ENCODE data around the gene ODF2L.

ODF2L gene

DNA sequence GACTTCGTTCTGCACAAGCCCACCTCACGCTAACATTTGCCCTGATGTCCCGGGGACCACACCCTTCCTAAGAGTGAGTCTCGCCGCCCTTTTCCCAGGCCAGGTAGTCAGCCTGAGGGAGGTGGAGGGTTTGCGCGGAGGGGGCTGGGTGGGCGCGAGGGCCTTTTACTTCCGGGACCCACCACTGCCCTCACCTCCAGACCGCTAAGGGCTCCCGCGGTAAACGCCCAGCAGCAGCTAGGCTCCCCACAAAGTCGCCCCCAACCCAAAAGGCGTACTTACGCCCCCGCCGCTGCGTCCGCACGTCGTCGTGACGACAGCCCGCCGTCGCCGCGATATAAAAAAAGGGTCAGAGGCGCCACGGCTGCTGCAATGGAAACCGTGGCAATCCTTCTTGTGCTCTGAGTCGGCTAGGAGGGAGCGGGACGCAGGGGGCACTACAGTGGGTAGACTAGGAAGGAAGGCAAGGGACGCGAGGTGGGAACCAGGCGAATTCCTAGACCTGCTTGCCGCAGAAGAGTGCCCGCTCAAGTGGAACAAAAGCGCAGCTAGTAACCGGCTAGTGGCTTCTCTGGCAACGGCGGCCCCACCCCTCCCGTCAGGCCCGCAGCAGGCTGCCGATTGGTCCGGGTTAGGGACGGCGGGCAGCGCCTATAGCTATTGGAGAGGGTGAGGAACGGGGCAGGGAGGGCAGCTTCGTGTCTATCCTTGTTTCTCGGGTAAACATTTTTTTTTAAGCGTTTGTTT lies at the start of gene ODF2L:
Gene ODF2L, minus strand, starts transcription at position 573 of the 747 bp plus-strand sequence. CDS start 9,296 bp downstream, outside the sequence.
- DNase-seq (ENCODE audit: low read depth) = peak; percentile 90

- DNase-seq (ENCODE audit: low read depth) = no peak
Observed at GRCh38 chr1:86445919-86446318, 49.8 kb upstream of the ODF2L start.

- DNase-seq (ENCODE audit: low read depth) = no peak
Observed at GRCh38 chr1:86441997-86442396, 45.9 kb upstream of the ODF2L start.

DNA sequence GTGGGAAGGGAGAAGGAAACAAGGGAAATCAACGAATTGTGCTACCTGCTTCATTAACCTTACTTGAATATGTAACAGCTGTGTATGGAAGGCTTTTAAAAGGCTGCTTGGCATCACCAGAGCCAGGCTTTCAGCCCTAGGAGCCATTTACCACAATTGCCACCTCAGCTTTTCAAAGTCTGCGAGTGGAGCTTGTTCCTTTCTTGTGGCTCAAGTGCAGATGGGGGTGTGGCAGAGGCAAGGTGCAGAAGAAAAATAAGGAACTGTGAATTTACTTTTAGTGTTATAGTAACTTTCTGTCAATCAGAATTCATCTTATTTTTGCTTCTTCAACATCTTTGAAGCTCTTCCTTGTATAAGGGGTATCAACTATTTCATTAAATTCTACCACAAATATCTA lies 45.5 kb upstream of the ODF2L start:
- DNase-seq (ENCODE audit: low read depth) = no peak

DNA sequence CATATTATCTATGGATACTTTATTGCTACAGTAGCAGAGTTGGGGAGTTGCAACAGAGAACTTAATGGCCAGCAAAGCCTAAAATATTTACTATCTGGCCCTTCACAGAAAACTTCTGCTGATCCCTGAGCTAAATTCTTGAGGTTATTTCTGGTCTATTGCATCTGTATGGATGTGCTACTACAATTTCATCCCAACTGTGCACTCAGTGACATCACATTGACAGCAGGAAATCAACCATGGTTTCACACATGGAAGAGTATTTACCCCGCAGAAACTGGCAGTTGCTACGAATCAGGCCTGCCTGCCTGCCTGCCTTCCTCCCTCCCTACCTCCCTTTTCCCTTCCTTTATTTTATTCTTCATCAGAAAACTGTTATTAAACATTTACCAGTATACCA lies 39.9 kb upstream of the ODF2L start:
- DNase-seq (ENCODE audit: low read depth) = peak; percentile 10

DNA sequence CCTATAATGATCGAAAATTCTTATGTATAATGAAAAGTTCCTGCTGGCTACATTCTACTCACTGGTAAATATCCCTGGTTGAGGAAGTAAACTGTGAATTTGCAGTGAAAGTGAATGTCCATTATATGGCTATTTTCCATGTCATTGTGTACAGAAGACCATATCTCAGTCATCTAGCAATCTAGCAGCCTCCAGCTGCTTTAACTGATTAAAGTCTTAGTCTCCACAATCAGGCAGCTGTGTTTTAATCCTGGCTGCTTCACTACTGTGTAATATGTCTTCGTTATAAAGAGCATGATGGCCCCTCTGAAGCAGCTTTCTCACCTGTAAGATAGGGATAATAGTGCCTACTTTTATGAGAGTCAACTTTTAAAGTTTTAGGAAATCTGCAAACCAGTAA lies 39.2 kb upstream of the ODF2L start:
- DNase-seq (ENCODE audit: low read depth) = no peak

- DNase-seq (ENCODE audit: low read depth) = no peak
Observed at GRCh38 chr1:86434059-86434458, 37.9 kb upstream of the ODF2L start.

DNA sequence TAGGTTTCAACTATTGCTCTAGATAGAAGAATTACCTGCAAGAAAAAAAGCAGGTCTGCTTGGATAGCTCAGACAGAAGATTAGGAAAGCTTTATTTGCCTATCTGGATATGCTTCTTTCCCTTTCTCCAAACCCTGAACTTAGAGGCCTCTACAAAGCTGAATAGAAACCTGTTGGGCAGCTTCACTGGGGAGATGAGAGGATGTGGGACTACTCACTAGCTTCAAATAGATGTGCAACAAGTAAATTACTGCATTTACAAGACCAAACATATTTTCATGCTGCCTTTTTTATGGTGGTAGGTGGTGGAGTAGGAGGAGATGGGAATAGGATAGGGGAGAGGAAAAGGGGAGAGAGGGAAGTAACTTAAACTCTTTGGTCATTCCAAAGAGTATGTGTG lies 34.3 kb upstream of the ODF2L start:
- DNase-seq (ENCODE audit: low read depth) = peak; percentile 20

DNA sequence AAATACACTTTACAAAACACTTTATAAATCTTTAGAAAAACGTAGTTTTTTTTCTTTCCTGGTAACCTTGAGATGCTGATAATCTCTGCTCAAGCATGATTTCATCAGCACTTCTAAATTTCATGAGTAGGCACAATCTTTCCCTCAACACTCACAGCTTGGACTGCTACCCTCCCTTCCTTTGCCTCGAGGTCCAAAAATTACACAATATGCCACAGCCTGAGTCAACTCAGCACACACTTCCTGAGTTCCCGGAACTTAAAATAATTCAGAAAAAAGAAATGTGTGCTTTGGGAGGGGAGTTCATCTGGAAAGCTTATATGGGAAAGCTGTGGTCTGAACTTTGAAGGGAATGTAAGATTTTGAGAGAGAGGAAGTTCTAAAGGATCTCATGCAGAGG lies 33.7 kb upstream of the ODF2L start:
- peak; percentile 97 for DNase-seq (ENCODE audit: low read depth)

- peak; percentile 17 for DNase-seq (ENCODE audit: low read depth)
Observed at GRCh38 chr1:86429122-86429725, 33.1 kb upstream of the ODF2L start.

GRCh38 chr1:86423873-86424272 lies 27.8 kb upstream of the ODF2L start, which contains the start of gene CLCA2:
CLCA2 (plus strand) TSS chr1:86424171; CDS start chr1:86424248, 77 bp downstream.
- no peak for DNase-seq (ENCODE audit: low read depth)

DNA sequence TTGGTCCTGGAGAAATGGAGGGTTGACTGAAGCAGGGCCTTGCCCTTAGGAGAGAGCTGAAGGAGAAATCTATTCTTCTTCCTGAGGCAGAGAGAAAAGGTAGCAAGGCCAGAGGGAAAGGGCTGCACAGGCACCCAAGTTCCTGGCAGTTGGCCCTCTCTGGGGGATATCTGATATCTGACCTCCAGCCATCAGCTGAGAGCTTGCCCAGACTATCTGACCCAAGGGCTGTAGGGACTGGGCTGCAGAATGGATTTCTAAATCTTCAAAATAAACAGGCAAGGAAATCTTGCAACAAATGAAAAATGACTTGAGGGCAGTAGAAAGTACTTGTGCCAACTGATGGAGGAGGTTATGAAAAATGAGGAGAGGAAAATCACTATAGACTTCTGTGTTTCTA lies 27.4 kb upstream of the ODF2L start:
- DNase-seq (ENCODE audit: low read depth) = no peak

DNA sequence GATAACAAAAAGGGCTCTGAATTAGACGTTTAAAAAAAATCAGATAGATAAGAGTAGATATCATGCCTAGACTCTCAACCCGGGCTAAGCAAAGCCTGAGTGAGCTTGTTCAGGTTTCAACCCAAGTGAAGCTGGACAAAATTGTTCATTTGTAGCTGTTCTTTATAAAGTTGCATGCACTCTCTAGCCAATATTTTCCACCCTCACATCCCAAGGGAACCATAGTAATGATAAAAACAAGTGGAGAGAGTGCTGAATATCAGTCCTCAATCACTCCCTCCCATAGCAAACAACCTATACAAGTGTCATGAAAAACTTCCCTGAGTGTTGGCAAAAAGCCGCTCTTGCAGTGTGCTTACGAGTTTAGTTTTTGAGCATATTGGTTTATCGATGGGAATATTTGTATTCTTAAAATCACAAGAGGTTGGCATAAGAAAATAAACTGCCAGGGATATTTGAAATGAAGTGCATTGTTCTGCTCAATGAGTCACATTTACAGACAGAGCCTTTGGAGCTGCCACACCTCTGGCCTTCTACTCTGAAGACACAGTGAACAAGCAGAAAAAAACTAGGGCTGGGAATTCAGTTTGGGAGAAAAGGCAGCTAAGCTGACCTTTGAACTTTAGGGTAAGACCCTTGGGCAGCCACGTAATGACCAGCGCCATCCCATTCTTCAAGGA lies 25.6 kb upstream of the ODF2L start:
- DNase-seq (ENCODE audit: low read depth) = no peak

DNA sequence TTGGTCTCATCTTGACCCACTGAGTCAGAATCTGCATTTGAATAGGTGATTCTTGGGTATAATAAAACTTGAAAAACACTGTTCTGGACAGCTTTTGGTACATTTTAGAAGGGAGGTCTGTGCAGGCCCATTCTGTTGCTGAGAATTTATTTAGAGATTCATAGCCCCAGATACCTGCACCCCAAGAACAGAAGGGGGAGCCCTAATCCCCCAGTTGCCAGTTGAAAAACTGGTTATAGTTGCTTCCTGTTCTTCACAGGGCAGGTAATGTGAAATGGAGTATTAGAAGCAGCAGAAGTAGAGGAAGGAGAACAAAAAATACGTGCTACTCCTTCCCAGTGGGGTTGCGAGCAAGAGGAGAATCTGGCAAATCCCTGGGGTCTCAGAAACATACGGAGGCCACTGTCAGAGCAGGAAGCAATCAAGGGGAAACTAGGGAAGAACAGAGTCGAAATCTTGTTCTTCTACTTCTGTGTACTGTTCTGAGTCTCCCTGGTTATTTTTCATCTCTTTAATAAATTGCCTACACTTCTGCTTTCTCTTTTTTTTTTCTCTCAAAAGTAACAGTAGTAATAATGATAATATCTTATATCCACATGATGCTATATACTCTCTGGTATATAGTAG lies 23.3 kb upstream of the ODF2L start:
- peak; percentile 45 for DNase-seq (ENCODE audit: low read depth)

GRCh38 chr1:86416343-86416742 lies 20.2 kb upstream of the ODF2L start:
- DNase-seq (ENCODE audit: low read depth) = no peak

DNA sequence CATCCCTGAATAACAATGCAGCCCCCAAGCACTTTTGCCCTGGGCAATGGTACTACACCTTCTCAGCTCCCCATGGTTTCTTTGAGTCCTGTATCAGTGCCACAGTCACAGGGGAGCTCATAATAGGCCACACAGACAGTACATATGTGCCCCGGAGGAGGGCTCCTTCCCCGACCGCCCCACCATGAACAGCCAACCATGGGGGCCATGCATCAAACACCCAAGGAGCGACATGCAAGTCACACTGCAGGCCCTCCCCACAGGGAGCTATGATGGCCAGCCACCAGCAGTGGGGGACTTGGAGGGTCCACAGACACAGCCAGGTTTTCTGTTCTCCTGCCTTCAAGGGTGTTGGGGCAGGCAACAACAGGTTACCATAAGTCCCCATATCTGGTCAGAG lies 14.8 kb upstream of the ODF2L start:
- DNase-seq (ENCODE audit: low read depth) = no peak

DNA sequence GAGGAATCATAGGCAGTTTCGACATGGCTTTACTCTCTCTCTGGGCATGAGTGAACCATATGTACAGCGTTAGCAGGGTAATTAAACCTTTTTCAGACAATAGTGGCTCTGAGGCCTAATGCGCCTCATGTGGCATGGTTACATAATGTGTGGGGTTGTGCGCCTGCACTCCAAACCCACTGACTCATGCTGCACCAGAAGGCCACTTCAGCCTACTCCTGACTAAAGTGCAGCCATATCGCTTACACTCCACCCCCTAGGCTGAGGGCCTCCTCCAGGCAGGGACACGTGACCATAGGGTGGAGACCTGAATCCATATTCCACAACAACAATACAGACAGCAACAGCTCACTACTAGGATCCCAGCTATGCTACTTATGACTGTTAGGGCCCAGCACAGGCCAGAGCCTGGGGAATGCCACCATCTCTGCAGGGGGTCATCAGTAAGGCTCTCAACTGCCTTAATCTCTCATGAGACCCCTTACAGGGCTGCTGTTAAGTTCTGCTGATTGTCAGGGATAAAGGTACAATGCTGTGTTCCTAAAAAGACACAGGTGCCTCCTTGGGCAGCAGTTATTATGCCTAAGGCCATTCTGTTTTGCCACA lies 13.4 kb upstream of the ODF2L start:
- no peak for DNase-seq (ENCODE audit: low read depth)

DNA sequence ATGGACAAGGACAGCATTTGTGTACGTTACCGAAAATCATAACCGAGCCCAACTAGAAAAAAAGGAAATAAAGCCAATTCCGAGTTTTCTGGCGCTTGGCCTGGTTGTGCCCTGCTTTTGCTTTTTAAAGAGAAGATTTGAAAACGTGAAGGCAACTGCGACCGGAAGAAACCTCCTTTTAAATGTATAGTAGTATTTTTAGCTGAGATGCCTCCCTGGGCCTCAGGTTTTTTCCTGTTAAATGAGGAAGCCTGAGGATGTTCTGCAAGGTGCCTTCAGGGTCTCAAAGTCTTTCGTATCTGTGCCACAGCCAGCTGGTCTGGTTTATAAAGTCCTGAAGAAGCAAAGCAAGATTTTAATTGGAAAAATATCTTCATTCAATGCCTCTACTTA lies 371 bp upstream of the ODF2L start:
- DNase-seq (ENCODE audit: low read depth) = no peak

DNA sequence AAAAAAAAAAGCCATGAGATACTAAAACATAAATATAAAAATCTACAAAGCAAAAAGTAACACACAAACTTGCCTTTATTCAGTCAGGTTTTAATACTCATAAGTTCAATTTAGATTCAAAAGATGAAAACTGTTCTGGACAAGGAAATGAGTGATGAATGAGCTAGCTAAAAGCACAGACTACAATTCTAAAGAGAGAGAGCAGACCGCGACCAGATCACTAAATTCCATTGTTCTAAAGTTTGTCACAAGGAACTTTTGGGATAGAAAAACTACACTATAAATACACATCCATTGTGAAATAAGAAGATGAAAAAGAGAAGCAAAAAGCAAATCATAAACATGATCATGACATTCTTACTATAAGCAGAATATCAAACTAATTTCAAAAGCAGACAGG lies 1.7 kb downstream of the ODF2L start:
- DNase-seq (ENCODE audit: low read depth) = peak; percentile 59

DNA sequence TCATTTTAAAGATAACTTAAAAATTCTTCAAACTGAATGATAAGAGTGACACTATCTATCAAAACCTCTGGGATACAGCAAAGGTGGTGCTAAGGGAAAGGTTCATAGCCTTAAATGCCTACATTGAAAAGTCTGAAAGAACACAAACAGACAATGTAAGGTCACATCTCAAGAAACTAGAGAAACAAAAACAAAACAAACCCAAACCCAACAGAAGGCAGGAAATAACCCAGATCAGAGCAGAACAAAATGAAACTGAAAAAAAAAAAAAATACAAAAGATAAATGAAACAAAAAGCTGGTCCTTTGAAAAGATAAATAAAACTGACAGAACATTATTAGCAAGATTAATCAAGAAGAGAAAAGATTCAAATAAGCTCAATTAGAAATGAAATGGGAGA lies 6.8 kb downstream of the ODF2L start:
- no peak for DNase-seq (ENCODE audit: low read depth)

DNA sequence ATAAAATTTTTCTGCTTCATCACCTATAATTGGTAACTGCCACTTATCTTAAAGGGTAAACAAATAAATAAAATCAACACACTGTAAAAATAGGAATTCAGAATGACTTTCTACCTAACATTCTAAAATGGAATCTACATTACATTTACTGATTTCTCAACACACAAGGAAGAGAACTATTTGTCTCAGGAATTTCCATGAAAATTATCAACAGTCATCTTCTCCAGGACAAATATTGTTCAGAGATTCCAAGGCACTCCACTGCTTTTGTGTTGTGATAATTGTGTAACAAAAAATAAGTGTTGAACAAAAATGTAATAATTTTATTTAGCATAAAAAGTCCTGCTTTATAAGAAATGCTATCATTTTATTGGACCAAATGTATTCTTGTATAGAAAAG lies 7.3 kb downstream of the ODF2L start:
- DNase-seq (ENCODE audit: low read depth) = no peak

- DNase-seq (ENCODE audit: low read depth) = no peak
Observed at GRCh38 chr1:86387916-86388627, 8.1 kb downstream of the ODF2L start.
